Measurements from ENCODE around the gene POMGNT1.
A peak's percentile ranks its signal among the peaks of the same experiment; 100 is the strongest.

POMGNT1 gene

DNA sequence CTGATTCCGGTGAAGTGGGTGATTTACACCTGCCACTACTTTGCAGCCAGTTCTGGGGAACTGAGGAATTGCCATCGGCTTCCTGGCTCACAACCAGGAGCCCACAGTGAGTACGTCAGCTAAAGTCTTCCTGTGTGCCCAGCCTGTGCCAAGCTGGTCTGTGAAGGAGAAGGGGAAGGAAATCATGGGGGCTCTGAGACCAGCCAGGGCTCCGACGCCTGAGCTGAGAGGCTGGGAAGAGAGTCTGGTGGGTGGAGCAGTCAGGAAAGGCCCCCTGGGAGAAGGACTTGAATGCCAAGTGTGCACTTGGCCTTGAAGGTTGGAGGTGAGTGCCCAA lies 6.1 kb upstream of the POMGNT1 start:
- Histone ChIP-seq H3K27ac (no peak overlapping the region), H3K4me1 (ENCODE audit: low read depth, poor library complexity, severe bottlenecking) (peaks cover under 1% of the 10 kb centered on the region), H3K9ac (no peak overlapping the region), H3K4me3 (IDR thresholded peaks at IDR 0.05; ENCODE audit: insufficient read depth, low read depth, low read length) (no peak overlapping the region), H2AFZ (ENCODE audit: low read depth) (no peak overlapping the region), H4K20me1 (ENCODE audit: insufficient read depth) (no peaks in the 10 kb centered on the region), H3K4me2 (no peak overlapping the region), H3K79me2 (ENCODE audit: insufficient read depth, low read depth) (no peaks in the 10 kb centered on the region), H3K27me3 (ENCODE audit: insufficient read depth, low read depth) (no peaks in the 10 kb centered on the region), H3K36me3 (ENCODE audit: insufficient read depth) (no peaks in the 10 kb centered on the region)
- TF ChIP-seq, protein P1, sequence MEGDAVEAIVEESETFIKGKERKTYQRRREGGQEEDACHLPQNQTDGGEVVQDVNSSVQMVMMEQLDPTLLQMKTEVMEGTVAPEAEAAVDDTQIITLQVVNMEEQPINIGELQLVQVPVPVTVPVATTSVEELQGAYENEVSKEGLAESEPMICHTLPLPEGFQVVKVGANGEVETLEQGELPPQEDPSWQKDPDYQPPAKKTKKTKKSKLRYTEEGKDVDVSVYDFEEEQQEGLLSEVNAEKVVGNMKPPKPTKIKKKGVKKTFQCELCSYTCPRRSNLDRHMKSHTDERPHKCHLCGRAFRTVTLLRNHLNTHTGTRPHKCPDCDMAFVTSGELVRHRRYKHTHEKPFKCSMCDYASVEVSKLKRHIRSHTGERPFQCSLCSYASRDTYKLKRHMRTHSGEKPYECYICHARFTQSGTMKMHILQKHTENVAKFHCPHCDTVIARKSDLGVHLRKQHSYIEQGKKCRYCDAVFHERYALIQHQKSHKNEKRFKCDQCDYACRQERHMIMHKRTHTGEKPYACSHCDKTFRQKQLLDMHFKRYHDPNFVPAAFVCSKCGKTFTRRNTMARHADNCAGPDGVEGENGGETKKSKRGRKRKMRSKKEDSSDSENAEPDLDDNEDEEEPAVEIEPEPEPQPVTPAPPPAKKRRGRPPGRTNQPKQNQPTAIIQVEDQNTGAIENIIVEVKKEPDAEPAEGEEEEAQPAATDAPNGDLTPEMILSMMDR (conservative IDR thresholded peaks at IDR 0.05; ENCODE audit: low read depth, low read length): no peak

DNA sequence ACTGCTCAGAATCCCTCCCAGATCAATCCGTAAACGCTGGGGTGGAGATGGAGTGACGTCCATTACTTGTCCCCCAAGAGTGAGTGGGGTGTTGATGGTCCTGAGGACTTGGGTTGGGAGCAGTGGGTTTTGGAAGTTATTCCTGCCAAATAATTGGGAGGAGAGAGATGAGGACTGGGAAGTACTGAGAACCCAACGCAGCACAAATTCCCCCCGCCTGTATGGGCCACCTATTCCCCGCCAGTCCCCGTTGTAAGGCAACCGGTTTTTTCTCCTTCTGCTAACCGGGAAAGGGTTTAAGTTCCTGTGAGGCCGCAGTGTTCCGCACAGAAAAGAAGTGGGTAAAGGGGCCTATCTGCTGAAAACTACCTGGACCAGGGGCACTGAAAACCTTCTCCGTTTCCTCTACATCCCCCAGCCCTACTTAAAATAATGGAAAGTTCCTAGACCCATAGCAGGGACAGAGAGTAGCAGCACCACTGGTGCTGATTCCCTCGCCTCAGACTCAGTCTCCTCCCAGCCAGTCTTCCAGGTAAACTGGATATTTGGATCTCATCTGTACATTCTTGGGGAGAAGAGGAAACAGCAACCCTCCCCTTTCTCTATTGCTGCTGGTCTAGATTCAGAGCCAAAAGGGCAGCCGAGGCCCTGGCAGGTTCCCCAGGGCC lies 5.6 kb upstream of the POMGNT1 start:
- Histone ChIP-seq H3K4me1 (ENCODE audit: low read depth, poor library complexity, severe bottlenecking) (peaks cover 6% of the 10 kb centered on the region), H3K9ac (no peak overlapping the region), H3K4me2 (no peak overlapping the region), H2AFZ (ENCODE audit: low read depth) (no peak overlapping the region), H3K27me3 (ENCODE audit: insufficient read depth, low read depth) (no peaks in the 10 kb centered on the region), H3K27ac (no peak overlapping the region), H3K36me3 (ENCODE audit: insufficient read depth) (no peaks in the 10 kb centered on the region), H4K20me1 (ENCODE audit: insufficient read depth) (no peaks in the 10 kb centered on the region), H3K79me2 (ENCODE audit: insufficient read depth, low read depth) (no peaks in the 10 kb centered on the region), H3K4me3 (IDR thresholded peaks at IDR 0.05; ENCODE audit: insufficient read depth, low read depth, low read length) (no peak overlapping the region)
- TF ChIP-seq, protein P1 (conservative IDR thresholded peaks at IDR 0.05; ENCODE audit: low read depth, low read length): no peak

DNA sequence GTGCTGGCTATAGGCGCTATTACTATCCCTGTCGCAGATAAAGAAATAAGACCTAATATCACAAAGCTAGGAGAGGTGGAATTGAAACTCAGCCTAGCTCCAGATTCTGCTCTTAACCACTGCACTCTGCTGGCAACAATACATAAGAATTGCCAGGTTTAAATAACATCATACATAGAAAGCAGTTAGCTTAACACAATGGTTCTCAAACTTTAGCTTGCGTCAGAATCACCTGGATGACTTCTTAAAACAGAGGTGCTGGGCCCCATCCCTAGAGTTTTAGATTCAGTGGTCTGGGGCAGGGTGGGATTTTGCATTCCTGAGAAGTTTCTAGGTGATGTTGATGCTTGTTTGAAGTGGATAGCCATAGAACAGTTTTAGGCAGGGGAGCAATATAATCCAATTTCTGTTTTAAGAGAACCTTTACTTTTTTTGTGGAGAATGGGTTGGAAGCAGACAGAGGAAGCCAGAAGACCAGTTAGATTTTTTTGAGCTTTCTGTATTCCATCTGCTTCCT lies 1.1 kb upstream of the POMGNT1 start:
- Histone ChIP-seq H3K79me2 (ENCODE audit: insufficient read depth, low read depth) (no peaks in the 10 kb centered on the region), H2AFZ (ENCODE audit: low read depth) (peak overlapping the region; percentile 97), H3K4me3 (IDR thresholded peaks at IDR 0.05; ENCODE audit: insufficient read depth, low read depth, low read length) (no peak overlapping the region), H3K27me3 (ENCODE audit: insufficient read depth, low read depth) (no peaks in the 10 kb centered on the region), H3K4me2 (peak overlapping the region; percentile 60), H3K27ac (no peak overlapping the region), H3K4me1 (ENCODE audit: low read depth, poor library complexity, severe bottlenecking) (peaks cover 8% of the 10 kb centered on the region), H3K9ac (no peak overlapping the region; the same call in 1 of the 2 replicates), H4K20me1 (ENCODE audit: insufficient read depth) (no peaks in the 10 kb centered on the region), H3K36me3 (ENCODE audit: insufficient read depth) (no peaks in the 10 kb centered on the region)
- TF ChIP-seq, protein P1 (conservative IDR thresholded peaks at IDR 0.05; ENCODE audit: low read depth, low read length): no peak

GRCh38 chr1:46197560-46197963 lies 672 bp downstream of the POMGNT1 start:
- Histone ChIP-seq H3K27ac (no peak overlapping the region), H3K27me3 (ENCODE audit: insufficient read depth, low read depth) (no peaks in the 10 kb centered on the region), H3K4me3 (IDR thresholded peaks at IDR 0.05; ENCODE audit: insufficient read depth, low read depth, low read length) (no peak overlapping the region), H3K36me3 (ENCODE audit: insufficient read depth) (no peaks in the 10 kb centered on the region), H3K79me2 (ENCODE audit: insufficient read depth, low read depth) (no peaks in the 10 kb centered on the region), H3K9ac (peak overlapping the region; percentile 69), H2AFZ (ENCODE audit: low read depth) (peak overlapping the region; percentile 99), H3K4me2 (peak overlapping the region; percentile 85), H3K4me1 (ENCODE audit: low read depth, poor library complexity, severe bottlenecking) (peaks cover 8% of the 10 kb centered on the region), H4K20me1 (ENCODE audit: insufficient read depth) (no peaks in the 10 kb centered on the region)
- TF ChIP-seq, protein P1 (conservative IDR thresholded peaks at IDR 0.05; ENCODE audit: low read depth, low read length): no peak

All from KMS-11 (cell line).